HG02798 (cell line): ENCODE data around the gene TMEM141.
"Not testable (repeated sequence)": the region's sequence is repeated elsewhere in the genome, so short reads cannot be mapped to it uniquely, and the experiment has no call there.

ENCODE experiments used
- ATAC-seq: cut with Tn5 transposase; IDR thresholded peaks from one replicate; pipeline ENCODE4 v1.9.1; 2021; ENCODE audit warnings: mild to moderate bottlenecking; ENCODE audit not compliant: unreplicated experiment, poor library complexity

Gene TMEM141

GRCh38 chr9:136769710-136770191 is 21.4 kb upstream of the TMEM141 start:
- no peak for ATAC-seq

DNA sequence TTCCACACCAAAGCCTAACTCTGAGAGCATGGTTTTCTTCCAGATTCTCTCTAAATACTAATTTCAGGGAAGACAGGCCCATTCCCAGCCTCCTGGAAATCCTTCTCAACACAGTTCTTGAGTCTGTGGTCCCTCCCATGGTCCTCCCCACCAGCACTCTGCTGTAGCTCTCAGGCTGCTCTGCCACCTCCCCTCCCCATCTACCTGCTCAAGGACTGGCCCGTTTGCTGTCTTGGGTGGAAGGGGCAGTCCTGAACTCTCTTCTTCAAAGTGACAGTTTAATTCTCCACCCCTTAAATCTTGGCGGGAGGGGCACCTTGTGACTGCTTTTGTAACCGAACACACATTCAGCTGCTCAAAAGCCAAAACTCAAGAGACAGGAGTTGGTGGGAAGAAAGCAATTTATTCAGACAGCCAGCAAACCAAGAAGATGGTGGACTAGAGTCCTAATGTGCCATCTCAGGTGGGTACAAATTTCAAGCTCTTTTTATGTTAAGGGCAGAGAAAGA is 19.2 kb upstream of the TMEM141 start:
- no peak for ATAC-seq

- no peak for ATAC-seq
Measured at GRCh38 chr9:136773386-136774044, 17.6 kb upstream of the TMEM141 start.

- ATAC-seq, result no peak
Measured at GRCh38 chr9:136774416-136775045, 16.6 kb upstream of the TMEM141 start.

DNA sequence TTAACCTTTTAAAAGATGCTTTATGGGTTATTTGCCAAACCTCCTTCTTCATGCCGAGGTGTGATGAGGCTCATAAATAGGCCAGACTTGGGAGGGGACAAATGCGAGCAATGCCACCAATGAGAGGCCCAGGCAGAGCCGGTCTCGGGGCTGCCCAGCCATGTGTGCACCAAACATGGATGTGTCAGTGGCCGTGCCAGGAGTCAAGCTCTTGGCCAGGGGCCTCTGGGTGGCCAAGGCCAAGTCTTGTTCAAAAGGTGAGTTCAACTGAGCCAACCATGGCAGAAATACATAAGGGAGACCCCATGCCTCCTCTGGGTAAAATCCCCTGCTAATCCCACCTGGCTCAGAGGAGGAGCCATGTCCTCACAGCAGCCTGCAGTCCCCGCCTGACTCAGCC is 16.0 kb upstream of the TMEM141 start:
- ATAC-seq, result no peak

GRCh38 chr9:136776947-136777346 is 14.2 kb upstream of the TMEM141 start:
- ATAC-seq, result no peak

- ATAC-seq, result no peak
Measured at GRCh38 chr9:136777359-136777758, 13.8 kb upstream of the TMEM141 start.

DNA sequence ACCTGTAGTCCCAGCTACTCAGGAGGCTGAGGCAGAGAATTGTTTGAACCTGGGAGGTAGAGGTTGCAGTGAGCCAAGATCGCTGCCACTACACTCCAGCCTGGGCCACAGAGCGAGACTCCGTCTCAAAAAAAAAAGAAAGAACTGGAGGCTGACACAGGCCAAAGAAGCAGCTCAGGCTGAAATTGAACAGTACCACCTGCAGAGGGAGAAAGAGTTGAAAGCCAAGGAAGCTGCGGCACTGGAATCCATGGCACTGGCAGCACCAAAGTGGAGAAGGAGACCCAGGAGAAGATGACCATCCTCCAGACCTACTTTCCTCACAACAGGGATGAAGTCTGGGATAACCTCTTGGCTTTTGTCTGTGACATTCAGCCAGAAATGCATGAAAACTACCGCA is 11.3 kb upstream of the TMEM141 start:
- ATAC-seq, result no peak

DNA sequence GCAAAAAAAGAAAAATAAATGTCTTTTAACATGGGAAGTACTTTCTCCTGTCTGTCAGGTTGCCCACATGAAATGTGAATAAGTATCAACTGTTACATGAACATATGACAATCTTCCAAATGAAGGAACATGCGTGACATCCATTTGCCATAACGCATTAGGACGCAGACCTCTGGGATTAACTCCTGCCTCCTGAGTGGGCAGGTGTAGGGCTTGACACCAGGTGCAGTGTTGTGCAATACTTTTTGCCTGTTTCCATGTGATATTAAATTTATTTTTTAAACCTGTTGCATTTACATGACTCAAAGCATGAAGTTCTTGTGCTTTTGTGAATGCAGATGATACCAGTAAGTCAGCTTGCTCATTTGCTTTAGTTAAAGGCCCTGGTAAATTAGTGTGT is 8.7 kb upstream of the TMEM141 start:
- no peak for ATAC-seq

GRCh38 chr9:136784249-136784996 is 6.7 kb upstream of the TMEM141 start:
- ATAC-seq, result no peak

GRCh38 chr9:136784997-136785361 is 6.2 kb upstream of the TMEM141 start:
- no peak for ATAC-seq

- not testable (repeated sequence) for ATAC-seq
Measured at GRCh38 chr9:136785565-136786355, 5.4 kb upstream of the TMEM141 start.

GRCh38 chr9:136786451-136786850 is 4.7 kb upstream of the TMEM141 start:
- ATAC-seq, result no peak

DNA sequence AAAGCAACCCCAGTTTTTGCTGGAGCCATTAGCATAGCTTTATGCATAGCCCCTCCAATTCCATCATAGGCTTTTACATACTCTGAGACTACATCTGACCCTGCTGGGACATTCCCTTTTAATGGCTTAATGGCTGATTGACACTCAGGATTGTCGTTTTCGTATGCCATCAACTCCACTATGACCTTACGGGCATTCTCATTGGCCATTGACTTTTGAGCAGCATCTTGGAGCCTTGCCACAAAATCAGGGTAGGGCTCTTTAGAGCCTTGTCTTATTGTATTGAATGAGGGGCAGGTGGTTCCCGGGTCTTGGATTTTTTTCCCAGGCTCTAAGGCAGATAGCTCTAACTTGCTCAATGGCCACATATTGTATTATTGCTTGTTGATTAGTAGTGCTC is 4.2 kb upstream of the TMEM141 start:
- not testable (repeated sequence) for ATAC-seq

DNA sequence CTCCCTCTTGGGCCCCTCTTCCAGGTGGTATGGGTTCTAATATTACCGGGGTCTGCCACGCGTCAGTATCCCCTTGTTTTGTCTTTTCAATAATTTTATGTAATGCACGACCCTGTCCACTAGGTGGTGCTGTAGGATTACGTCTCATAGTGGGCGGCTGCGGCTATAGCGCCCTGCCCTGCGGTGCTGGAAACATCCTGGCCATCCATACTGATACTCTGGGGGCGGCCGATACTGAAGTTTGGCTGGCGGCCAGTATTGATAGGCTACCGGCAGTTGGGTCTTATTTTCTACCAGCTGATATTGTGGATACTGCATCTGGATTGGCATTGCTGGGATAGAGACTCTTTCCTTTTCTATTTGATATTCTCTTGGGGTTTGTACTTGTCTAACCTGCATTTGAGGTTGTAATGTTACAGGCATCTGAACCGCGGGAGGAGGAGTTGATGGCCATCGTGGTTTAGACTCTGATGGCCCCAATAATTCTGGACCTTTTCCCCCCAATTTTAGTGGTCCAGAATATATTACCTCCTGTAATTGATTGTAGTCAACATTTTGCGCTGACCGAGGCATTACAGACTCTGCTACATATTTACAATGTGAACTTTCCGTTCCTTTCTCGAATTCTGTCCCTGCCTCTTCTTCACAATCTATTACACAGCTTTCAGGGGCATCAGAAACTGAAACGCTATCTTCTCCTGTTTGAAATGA is 3.3 kb upstream of the TMEM141 start:
- ATAC-seq, result no peak

- ATAC-seq, result not testable (repeated sequence)
Measured at GRCh38 chr9:136788644-136789522, 2.3 kb upstream of the TMEM141 start.

- no peak for ATAC-seq
Measured at GRCh38 chr9:136789523-136789937, 1.6 kb upstream of the TMEM141 start.

DNA sequence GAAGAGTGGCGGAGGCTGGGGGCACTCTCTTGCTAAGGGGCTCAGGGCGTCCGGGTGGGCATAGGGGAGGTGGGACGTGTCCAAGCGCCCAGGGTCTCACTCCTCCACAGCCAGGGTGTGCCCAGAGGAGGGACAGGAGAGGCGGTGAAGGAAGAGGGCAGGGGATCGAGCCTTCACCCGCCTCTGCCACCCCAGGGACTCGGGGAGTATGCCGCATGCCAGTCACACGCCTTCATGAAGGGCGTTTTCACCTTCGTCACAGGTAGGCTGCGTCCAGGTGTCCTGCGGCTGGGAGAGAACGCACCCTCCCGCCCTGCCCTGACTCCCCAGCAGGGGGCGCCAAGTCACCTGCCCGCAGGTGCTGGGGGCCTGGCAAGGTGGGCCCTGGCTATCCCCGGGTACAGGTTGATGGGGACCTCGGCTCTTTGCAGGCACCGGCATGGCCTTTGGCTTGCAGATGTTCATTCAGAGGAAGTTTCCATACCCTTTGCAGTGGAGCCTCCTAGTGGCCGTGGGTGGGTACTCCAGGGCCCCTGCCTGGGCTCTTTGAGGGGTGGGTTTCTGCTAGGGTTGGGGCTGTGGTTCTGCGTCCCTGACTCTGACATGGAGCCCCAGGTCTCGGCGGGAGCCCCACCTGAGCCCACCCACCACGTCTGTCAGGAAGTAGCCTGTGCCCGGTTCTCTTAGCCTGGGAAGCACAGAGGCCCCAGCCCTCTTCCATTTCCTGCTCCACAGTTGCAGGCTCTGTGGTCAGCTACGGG is 552 bp downstream of the TMEM141 start:
- ATAC-seq, result peak; percentile 8
